GM23338 (cell line): ENCODE data around the gene TMBIM1. TPM values are rescaled to one million over a fixed set of nuclear protein-coding genes. Genes with fewer than 3 reads are reported as not detected.
A peak's percentile ranks its signal among the peaks of the same experiment; 100 is the strongest.

ENCODE experiments used
- ATAC-seq: fragments of 200-7000 bp; cut with Tn5 transposase; 3 replicates; pipeline ENCODE4 v1.9.1; 2020
- DNase-seq: peaks from one replicate; pipeline ENCODE4 v3.0.0-alpha.2; 2015; ENCODE audit warnings: low spot score
- H2AFZ ChIP-seq: fragments of 200-600 bp; sonication (generic); 2 replicates; pipeline ENCODE4 v1.8.0; 2016; ENCODE audit warnings: antibody characterized with exemption, mild to moderate bottlenecking, moderate library complexity
- H3F3A ChIP-seq: fragments of 200-600 bp; sonication (generic); replicated peaks from 2 replicates; pipeline ENCODE4 v1.8.0; 2017; ENCODE audit warnings: antibody characterized with exemption, mixed run types, low read depth
- H3K27ac ChIP-seq: fragments of 200-600 bp; sonication (generic); 2 replicates; pipeline ENCODE4 v1.6.1; 2016; ENCODE audit warnings: low read depth
- H3K27me3 ChIP-seq: fragments of 200-600 bp; sonication (generic); 2 replicates; pipeline ENCODE4 v1.8.0; 2016; ENCODE audit warnings: mild to moderate bottlenecking, mixed run types, moderate library complexity; ENCODE audit not compliant: insufficient read depth
- H3K36me3 ChIP-seq: fragments of 200-600 bp; sonication (generic); 2 replicates; pipeline ENCODE4 v1.8.0; 2016; ENCODE audit warnings: mild to moderate bottlenecking; ENCODE audit not compliant: insufficient read depth
- H3K4me1 ChIP-seq: fragments of 200-600 bp; sonication (generic); 2 replicates; pipeline ENCODE4 v1.8.0; 2016; ENCODE audit warnings: mild to moderate bottlenecking, moderate library complexity; ENCODE audit not compliant: insufficient read depth
- H3K4me2 ChIP-seq: fragments of 200-600 bp; sonication (generic); 2 replicates; pipeline ENCODE4 v1.7.1; 2017; ENCODE audit warnings: mixed run types
- H3K4me3 ChIP-seq: fragments of 200-600 bp; sonication (generic); 2 replicates; pipeline ENCODE4 v1.6.1; 2016; ENCODE audit warnings: mixed run types
- H3K79me2 ChIP-seq: fragments of 200-600 bp; sonication (generic); replicated peaks from 2 replicates; pipeline ENCODE4 v1.8.0; 2017; ENCODE audit warnings: mild to moderate bottlenecking; ENCODE audit not compliant: insufficient read depth
- H3K9me2 ChIP-seq: fragments of 200-600 bp; sonication (generic); 2 replicates; pipeline ENCODE4 v1.8.0; 2017; ENCODE audit not compliant: insufficient read depth
- H4K20me1 ChIP-seq: fragments of 200-600 bp; sonication (generic); replicated peaks from 2 replicates; pipeline ENCODE4 v1.8.0; 2017; ENCODE audit warnings: mild to moderate bottlenecking; ENCODE audit not compliant: insufficient read depth
- H3K27ac Mint-ChIP-seq: 2 replicates; pipeline ENCODE4 v1.8.0; 2020; ENCODE audit warnings: inconsistent platforms, mild to moderate bottlenecking, moderate library complexity, mixed read lengths
- H3K27me3 Mint-ChIP-seq: 3 replicates; pipeline ENCODE4 v1.8.0; 2022; ENCODE audit warnings: low read depth, mild to moderate bottlenecking, moderate library complexity, mixed read lengths, inconsistent platforms; ENCODE audit not compliant: insufficient read depth, poor library complexity
- H3K36me3 Mint-ChIP-seq: 3 replicates; pipeline ENCODE4 v1.8.0; 2021; ENCODE audit warnings: low read depth, mild to moderate bottlenecking, inconsistent platforms, moderate library complexity, mixed read lengths
- H3K4me1 Mint-ChIP-seq: 3 replicates; pipeline ENCODE4 v1.8.0; 2020; ENCODE audit warnings: mild to moderate bottlenecking, inconsistent platforms, mixed read lengths
- H3K4me3 Mint-ChIP-seq: 3 replicates; pipeline ENCODE4 v1.8.0; 2021; ENCODE audit warnings: moderate library complexity, mild to moderate bottlenecking, inconsistent platforms, mixed read lengths
- H3K9me3 Mint-ChIP-seq: 3 replicates; pipeline ENCODE4 v1.8.0; 2020; ENCODE audit warnings: moderate library complexity, mild to moderate bottlenecking, inconsistent platforms, mixed read lengths
- EZH2phosphoT487 ChIP-seq: fragments of 200-600 bp; sonication (generic); IDR thresholded peaks from one replicate; pipeline ENCODE4 v1.8.1; 2018; ENCODE audit warnings: antibody characterized with exemption; ENCODE audit not compliant: unreplicated experiment
- POLR2AphosphoS5 ChIP-seq: IDR thresholded peaks from 2 replicates; pipeline ENCODE4 v1.6.1; 2016; ENCODE audit warnings: antibody characterized with exemption, low read depth
- STAT1 ChIP-seq: IDR thresholded peaks from one replicate; pipeline ENCODE4 v1.6.1; 2016; ENCODE audit warnings: antibody characterized with exemption; ENCODE audit not compliant: unreplicated experiment
- polyA plus RNA-seq: library from polyadenylated mRNA; unstranded; fragments of >200 nt; fragmentation: Nextera tagmentation; extraction: Ambion mirVana; gene quantifications from 2 replicates; pipeline ENCODE4 v1.2.1, GENCODE V29; 2016
- total RNA-seq: library from RNA; depleted of rRNA; stranded (reverse); fragments of >200 nt; shearing (Covaris generic); gene quantifications from 2 replicates; pipeline ENCODE4 v1.2.3, GENCODE V29; 2014

TMBIM1 gene
- total and polyA plus RNA-seq, 2 experiments from 2014 or later: 12.0 to 20.8 TPM

- Histone ChIP-seq H3K9me2 (no peaks in the 10 kb centered on the region), H3F3A (0 out of 2 replicates have a peak, but pooled peaks cover 8% of the 10 kb centered on the region), H3K27me3 (no peaks in the 10 kb centered on the region), H3K79me2 (no peaks in the 10 kb centered on the region), H4K20me1 (no peaks in the 10 kb centered on the region; the same call in 1 of the 2 replicates), H2AFZ (peak overlapping the region; percentile 80), H3K4me3 (peak overlapping the region; percentile 81), H3K4me2 (peak overlapping the region; percentile 95), H3K4me1 (peaks cover 37% of the 10 kb centered on the region), H3K27ac (peak overlapping the region; percentile 94), H3K36me3 (no peaks in the 10 kb centered on the region)
- H3K36me3 Mint-ChIP-seq: no peaks in the 10 kb centered on the region
- peaks cover 55% of the 10 kb centered on the region for H3K4me1 Mint-ChIP-seq
- peak; percentile 57 for ATAC-seq
- peaks cover 13% of the 10 kb centered on the region for H3K27me3 Mint-ChIP-seq
- H3K4me3 Mint-ChIP-seq: peak overlapping the region; percentile 93
- DNase-seq: peak; percentile 81
- TF ChIP-seq POLR2AphosphoS5: peak; percentile 49
- TF ChIP-seq STAT1: no peak
- no peaks in the 10 kb centered on the region for H3K9me3 Mint-ChIP-seq
- H3K27ac Mint-ChIP-seq: peak overlapping the region; percentile 91
These were observed 31.5 kb upstream of the TMBIM1 start for GRCh38 chr2:218323526-218324472.

DNA sequence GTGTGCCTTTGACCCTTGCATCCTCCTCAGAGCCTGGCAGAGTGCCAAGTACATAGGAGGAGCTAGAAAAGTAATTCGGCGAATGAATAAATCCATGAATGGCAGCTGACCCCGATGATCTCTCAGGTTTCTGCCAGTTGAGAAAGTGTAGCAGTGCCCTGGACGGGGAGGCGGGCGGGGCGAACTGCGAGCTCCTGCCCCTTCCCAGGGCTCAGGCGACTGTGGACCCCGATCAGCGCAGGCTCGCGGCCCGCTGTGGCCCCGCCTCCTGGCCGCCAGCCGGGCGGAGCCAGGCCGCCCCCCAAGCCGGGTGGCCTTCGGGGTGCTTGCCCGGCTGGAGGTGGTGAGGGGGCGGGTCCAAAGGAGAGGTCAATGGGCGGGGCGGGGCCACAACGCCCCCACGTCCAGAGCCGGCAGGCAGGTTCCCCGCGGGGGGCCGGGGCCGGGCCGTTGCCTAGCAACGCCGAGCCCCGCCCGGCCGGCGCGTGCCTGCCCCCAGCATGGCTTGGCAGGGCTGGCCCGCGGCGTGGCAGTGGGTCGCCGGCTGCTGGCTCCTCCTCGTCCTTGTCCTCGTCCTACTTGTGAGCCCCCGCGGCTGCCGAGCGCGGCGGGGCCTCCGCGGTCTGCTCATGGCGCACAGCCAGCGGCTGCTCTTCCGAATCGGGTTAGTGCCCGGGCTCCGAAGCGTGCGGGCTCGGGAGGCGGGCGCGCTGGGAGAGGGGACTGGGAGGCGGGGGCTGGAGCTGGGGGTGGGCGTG, 30.6 kb upstream of the TMBIM1 start:
- Histone ChIP-seq H3K4me2 (peak overlapping the region; percentile 95), H3K36me3 (no peaks in the 10 kb centered on the region), H4K20me1 (no peaks in the 10 kb centered on the region; the same call in 1 of the 2 replicates), H3K27me3 (no peaks in the 10 kb centered on the region), H3K79me2 (no peaks in the 10 kb centered on the region), H2AFZ (peak overlapping the region; percentile 86), H3K4me3 (peak overlapping the region; percentile 81), H3K4me1 (peaks cover 37% of the 10 kb centered on the region), H3K27ac (0 out of 2 replicates have a peak overlapping the region, but pooled peaks have one; percentile 28), H3K9me2 (no peaks in the 10 kb centered on the region), H3F3A (0 out of 2 replicates have a peak, but pooled peaks cover 8% of the 10 kb centered on the region)
- Mint-ChIP-seq H3K36me3 (no peaks in the 10 kb centered on the region), H3K27me3 (peaks cover 13% of the 10 kb centered on the region), H3K4me3 (peak overlapping the region; percentile 93), H3K27ac (peak overlapping the region; percentile 91), H3K4me1 (peaks cover 50% of the 10 kb centered on the region), H3K9me3 (no peaks in the 10 kb centered on the region)
- DNase-seq (peak; percentile 96), ATAC-seq (peak; percentile 80)
- TF ChIP-seq EZH2phosphoT487 (no peak), POLR2AphosphoS5 (peak; percentile 71)

DNA sequence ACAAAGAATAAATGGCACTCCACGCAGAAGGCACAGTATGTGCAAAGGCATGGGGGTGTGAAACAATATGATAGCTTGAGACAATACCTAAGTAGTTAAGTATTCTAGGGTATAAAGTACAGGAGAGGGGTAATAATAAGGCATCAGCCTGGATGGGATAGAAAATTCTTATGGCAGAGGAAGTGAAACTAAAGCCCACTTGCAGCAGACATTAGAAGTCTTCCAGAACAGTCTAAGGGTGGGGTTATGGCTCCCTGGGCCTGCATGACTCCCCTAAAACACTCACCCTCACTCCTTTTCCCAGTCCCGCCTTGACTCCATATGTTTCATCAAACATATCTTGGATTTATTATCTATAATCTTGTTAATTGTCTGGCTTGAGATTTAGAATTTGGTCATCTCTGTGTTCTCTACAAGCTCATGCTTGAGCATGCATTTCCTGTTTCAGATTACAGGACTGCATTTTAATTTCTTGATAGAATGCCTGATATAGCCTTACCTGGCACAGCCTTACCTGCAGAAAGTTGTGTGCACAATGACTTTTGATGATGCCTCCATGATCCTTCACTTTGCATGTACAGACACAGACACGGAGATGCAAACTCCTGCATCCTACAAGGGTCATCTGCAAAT, 28.5 kb upstream of the TMBIM1 start:
- H3F3A ChIP-seq: 0 out of 2 replicates have a peak, but pooled peaks cover 8% of the 10 kb centered on the region
- H2AFZ ChIP-seq: no peak overlapping the region
- no peaks in the 10 kb centered on the region for H3K79me2 ChIP-seq
- no peak overlapping the region for H3K4me3 ChIP-seq
- H3K27ac ChIP-seq: no peak overlapping the region
- H3K4me1 Mint-ChIP-seq: peaks cover 34% of the 10 kb centered on the region
- no peaks in the 10 kb centered on the region for H3K36me3 ChIP-seq
- no peak overlapping the region for H3K4me2 ChIP-seq
- H3K27me3 ChIP-seq: no peaks in the 10 kb centered on the region
- H4K20me1 ChIP-seq: no peaks in the 10 kb centered on the region; the same call in 1 of the 2 replicates
- no peak overlapping the region; the same call in 1 of the 2 replicates for H3K27ac Mint-ChIP-seq
- no peak for TF ChIP-seq POLR2AphosphoS5
- no peaks in the 10 kb centered on the region for H3K9me3 Mint-ChIP-seq
- no peaks in the 10 kb centered on the region for H3K36me3 Mint-ChIP-seq
- no peak overlapping the region for H3K4me3 Mint-ChIP-seq
- H3K27me3 Mint-ChIP-seq: peaks cover 5% of the 10 kb centered on the region
- DNase-seq: no peak
- peaks cover 30% of the 10 kb centered on the region for H3K4me1 ChIP-seq
- no peak for ATAC-seq
- no peaks in the 10 kb centered on the region for H3K9me2 ChIP-seq
